GM20000 (cell line): ENCODE results near the gene MTHFSD.

Source experiments
- DNase-seq: peaks from one replicate; pipeline ENCODE4 v3.0.0; 2012; ENCODE audit warnings: low spot score
- TF ChIP-seq, protein P1 (sequence below): IDR thresholded peaks from 2 replicates; pipeline ENCODE4 v1.5.1; 2012; ENCODE audit warnings: mild to moderate bottlenecking, control low read depth; ENCODE audit errors: extremely low read depth, missing control alignments

Gene MTHFSD

DNA sequence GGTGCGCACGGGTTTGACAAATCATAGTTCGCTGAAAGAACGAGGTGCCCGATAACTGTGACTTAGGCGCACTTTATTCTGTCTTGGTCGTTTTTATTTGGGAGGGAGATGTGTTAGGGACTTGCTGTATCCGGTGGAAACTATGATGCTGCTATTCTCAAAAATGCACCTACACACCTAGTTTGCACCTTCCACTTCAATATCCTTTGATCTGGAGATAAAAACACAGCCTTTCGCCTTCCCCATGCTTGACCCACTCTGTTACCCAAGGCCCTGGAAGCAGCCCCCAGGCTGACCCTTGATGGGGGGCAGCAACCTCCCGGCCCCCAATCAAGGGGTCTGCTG is 59.7 kb downstream of the MTHFSD start:
- DNase-seq = no peak
- TF ChIP-seq, protein P1, sequence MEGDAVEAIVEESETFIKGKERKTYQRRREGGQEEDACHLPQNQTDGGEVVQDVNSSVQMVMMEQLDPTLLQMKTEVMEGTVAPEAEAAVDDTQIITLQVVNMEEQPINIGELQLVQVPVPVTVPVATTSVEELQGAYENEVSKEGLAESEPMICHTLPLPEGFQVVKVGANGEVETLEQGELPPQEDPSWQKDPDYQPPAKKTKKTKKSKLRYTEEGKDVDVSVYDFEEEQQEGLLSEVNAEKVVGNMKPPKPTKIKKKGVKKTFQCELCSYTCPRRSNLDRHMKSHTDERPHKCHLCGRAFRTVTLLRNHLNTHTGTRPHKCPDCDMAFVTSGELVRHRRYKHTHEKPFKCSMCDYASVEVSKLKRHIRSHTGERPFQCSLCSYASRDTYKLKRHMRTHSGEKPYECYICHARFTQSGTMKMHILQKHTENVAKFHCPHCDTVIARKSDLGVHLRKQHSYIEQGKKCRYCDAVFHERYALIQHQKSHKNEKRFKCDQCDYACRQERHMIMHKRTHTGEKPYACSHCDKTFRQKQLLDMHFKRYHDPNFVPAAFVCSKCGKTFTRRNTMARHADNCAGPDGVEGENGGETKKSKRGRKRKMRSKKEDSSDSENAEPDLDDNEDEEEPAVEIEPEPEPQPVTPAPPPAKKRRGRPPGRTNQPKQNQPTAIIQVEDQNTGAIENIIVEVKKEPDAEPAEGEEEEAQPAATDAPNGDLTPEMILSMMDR = no peak

DNA sequence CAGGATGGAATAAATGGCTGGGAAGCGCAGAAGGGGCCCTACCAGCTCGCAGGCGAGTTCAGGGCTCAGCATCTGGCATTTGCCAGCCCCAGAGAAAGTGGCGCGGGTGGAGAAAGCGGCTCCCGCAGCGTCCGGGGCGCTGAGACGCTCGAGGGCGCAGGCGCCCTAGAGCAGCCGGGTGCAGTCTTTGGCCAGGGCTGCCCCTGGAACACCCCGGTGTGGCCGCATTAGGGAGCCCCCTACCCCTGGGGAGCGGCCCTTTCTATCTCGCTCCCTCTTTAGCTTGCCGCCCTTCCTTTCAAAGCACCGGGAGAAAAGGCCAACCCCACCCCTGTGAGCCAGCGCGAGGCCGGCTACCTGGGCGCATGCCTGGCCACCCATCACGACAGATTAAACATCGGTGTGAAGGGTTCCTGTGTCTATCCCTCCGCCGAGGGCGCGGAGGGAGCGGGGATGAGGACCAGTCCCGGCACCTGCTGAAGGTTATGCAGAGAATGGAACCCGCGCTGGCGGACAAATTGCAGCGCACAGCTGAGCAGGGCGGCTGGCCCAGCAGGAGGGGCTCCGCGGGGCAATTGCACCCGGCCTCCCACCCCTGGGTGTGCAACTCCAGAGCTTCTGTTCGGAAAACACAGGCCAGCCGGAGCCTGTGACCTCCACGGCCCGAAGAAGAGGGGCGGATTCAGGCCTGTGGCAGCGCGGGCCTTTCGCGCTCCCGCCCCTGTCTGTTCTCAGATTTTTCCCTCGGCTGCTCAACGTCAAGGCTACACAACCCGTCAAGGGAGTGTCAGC is 60.3 kb downstream of the MTHFSD start:
- DNase-seq = no peak
- TF ChIP-seq, protein P1 = no peak

DNA sequence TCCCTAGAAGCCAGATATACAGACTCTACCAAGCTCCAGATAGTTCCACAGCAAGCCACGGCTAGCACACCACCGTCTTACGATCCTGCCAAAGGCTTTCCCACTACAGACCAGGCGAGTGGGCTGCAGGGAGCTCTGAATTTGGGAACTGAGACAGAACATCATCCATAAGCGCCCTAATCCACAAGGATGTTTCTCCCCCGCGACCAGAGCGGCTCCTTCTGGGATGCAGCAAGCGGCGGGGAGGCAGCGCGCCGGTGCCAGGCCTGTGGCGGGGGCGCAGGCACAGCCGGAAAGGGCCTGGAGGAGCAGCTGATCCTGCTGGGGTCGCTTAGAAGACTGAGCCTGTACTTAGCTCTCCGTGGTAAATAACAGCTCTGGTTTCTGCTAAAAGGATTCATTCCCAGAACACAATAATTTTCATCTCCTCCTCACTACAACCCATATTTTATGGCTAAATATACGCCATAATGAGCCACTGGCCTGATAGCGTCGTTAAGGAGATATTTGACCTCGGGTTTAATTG is 60.9 kb downstream of the MTHFSD start:
- TF ChIP-seq, protein P1 = no peak

DNA sequence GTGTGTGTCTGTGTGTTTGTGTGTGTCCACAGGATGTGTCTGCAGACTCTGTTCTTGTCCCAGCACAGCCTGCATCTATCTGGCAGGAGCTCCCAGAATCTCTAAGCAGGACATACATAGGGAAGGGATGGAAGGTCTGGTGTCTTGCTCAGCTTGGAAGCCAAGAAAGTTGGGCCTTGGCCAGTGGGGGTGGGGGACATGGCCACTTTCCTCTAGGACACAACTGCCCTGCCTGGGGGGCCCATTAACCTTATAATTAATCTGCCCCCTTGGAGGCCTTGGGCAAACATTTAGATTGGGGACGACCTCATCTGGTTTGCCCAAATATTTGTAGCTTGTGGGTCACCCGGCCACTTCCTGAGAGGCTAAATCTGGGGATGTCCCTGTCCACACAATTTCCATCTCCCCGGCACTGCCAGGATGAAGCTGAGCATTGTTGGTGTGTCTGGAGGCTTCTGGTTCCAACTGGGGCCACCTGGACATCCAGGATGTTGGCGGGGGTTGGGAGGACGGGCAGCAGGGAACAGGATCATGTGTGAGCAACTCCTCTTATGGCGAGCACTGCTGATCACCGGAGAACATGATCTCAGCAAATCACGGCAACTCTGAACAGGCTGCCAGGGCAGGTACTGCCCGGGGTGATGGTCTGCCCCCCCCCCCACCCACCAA is 61.9 kb downstream of the MTHFSD start:
- TF ChIP-seq, protein P1 = no peak
- DNase-seq = no peak

More for the DNA sequence above, 60.9 kb downstream of the MTHFSD start:
- DNase-seq = no peak

DNA sequence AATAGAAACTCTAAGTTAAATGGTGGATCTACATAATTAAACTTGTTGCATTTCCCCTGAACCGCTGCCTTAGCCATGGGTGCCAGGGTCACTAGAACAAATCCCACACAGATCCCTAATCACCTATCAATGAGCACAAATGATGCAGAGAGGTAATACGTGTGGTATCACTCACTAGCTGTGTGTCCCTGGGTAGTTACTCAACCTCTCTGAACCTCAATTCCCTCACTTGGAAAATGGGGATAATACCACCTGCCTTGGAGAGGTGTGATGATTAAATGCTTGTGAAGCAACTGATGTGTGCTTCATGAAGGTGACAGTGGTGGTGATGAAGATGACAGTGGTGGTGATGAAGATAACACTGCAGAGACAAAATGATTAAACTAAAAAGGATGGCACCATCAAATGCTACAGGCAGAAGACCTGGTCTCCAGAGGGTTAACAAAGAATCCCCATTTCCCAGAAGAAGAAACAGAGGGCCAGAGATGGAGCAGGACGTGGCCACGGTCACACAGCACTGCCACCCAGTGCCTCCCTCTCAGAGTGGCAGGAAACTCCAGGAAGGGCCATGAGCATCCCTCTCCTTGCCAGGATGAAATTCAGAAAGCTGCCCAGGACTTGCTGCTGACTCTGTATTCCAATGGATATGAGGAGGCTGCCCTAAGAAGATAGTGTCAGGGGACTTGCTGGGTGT is 62.6 kb downstream of the MTHFSD start:
- TF ChIP-seq, protein P1 = no peak
- no peak for DNase-seq

DNA sequence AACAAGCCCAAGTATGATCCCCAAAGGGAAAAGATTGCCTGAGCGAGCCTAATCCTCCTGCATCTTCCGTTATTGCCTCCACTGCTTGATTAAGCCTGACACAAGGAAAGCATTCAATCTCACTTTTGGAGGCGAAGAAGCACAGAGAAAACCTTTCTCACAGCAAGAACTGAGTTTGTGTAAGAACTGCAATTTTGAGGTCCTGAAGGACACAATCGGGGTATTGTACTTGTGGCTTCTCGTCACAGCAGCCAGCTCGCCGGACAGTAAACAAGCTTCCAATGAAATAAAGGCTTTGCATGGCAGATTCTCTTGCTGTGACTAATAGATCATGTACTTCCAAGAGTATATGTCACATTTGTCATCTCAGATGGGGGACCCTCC is 63.4 kb downstream of the MTHFSD start:
- TF ChIP-seq, protein P1 = no peak
- DNase-seq = no peak
